Measurements from ENCODE around the gene AFAP1L1.

The AFAP1L1 gene

DNA sequence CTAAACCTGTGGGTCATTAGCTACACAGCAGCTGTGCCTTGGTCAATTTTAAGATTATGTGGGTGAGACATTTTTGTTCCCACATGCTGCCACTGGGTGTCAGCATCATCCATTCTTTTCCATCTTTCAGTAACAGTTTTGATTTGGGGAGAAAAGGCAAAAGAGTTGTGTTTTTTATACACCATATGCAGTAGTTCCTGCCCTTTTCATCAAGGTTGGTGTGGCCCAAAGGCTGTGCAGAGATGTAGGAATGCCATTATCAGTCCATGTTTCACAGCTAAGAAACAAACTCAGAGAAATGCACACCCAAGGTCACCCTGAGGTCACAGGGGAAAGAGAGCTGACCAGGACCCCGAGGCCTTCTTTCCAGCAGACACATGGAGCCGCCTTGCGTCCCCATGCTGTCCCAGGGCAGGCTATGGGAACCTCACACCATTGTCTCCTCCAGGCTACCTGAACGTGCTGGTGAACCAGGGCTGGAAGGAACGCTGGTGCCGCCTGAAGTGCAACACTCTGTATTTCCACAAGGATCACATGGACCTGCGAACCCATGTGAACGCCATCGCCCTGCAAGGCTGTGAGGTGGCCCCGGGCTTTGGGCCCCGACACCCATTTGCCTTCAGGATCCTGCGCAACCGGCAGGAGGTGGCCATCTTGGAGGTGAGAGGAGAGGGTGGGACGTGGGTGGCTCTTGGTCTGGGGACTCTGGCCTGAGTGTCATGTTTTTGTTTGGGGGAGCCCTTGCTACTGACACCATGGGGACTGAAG, 45.8 kb downstream of the AFAP1L1 start:
- no peaks in the 10 kb centered on the region for H3K79me2 ChIP-seq (ENCODE audit: low read length)
- H3K4me2 ChIP-seq (ENCODE audit: low read depth, low read length): no peak overlapping the region
- no peaks in the 10 kb centered on the region for H3K36me3 ChIP-seq (replicated peaks; ENCODE audit: insufficient read depth, low read length)
- H3K9me2 ChIP-seq (replicated peaks; ENCODE audit: insufficient read depth, low read length): no peaks in the 10 kb centered on the region
- no peak overlapping the region for H3K9ac ChIP-seq (ENCODE audit: low read length)
- no peak overlapping the region for H3K27ac ChIP-seq (ENCODE audit: low read length)
- H3K27me3 ChIP-seq (replicated peaks; ENCODE audit: insufficient read depth, low read length): no peaks in the 10 kb centered on the region
- DNase-seq: peak; percentile 66
- H3K4me3 ChIP-seq (ENCODE audit: low read length): no peak overlapping the region
- H3K4me1 ChIP-seq (ENCODE audit: low read length): peaks cover 10% of the 10 kb centered on the region; the same call in 1 of the 2 replicates
- TF ChIP-seq CTCF (IDR thresholded peaks at IDR 0.05; ENCODE audit: low read length): peak; percentile 70
- TF ChIP-seq EZH2phosphoT487 (IDR thresholded peaks at IDR 0.05; ENCODE audit: low read length): no peak
- no peaks in the 10 kb centered on the region for H3F3A ChIP-seq (ENCODE audit: insufficient read depth, low read length)
- no peaks in the 10 kb centered on the region for H4K20me1 ChIP-seq (ENCODE audit: insufficient read depth, low read length)
- H2AFZ ChIP-seq (ENCODE audit: low read length): peak overlapping the region; percentile 64
- H3K9me3 ChIP-seq (replicated peaks; ENCODE audit: insufficient read depth, low read length): no peaks in the 10 kb centered on the region

DNA sequence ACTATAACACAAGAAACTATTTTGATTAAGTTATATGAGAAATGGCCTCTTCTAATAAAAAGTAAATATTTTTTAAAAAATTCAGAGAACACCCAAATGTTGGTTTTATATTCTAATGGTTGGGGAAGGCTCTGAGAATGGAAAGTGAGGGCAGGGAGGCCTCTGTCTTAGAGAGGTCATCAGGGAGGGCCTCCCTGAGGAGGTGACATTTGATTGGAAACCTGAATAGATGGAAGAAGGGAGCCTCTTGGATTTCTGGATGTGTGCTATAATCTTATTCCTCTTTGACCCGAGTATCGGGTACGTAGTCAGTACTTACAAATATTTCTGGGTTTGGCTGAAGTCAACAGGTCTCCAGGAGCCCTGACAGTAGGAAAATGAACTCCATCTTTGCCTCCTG, 47.5 kb downstream of the AFAP1L1 start:
- no peak overlapping the region for H2AFZ ChIP-seq (ENCODE audit: low read length)

GRCh38 chr5:149320791-149321330, 49.2 kb downstream of the AFAP1L1 start:
- no peak for DNase-seq
- Histone ChIP-seq H3K27me3 (replicated peaks; ENCODE audit: insufficient read depth, low read length) (no peaks in the 10 kb centered on the region), H3K36me3 (replicated peaks; ENCODE audit: insufficient read depth, low read length) (no peaks in the 10 kb centered on the region), H3K4me2 (ENCODE audit: low read depth, low read length) (no peak overlapping the region), H3K9ac (ENCODE audit: low read length) (no peak overlapping the region), H4K20me1 (ENCODE audit: insufficient read depth, low read length) (no peaks in the 10 kb centered on the region), H3K4me1 (ENCODE audit: low read length) (peaks cover 6% of the 10 kb centered on the region; the same call in 1 of the 2 replicates), H3K9me2 (replicated peaks; ENCODE audit: insufficient read depth, low read length) (no peaks in the 10 kb centered on the region), H3F3A (ENCODE audit: insufficient read depth, low read length) (no peaks in the 10 kb centered on the region), H3K27ac (ENCODE audit: low read length) (no peak overlapping the region), H3K79me2 (ENCODE audit: low read length) (no peaks in the 10 kb centered on the region), H2AFZ (ENCODE audit: low read length) (no peak overlapping the region), H3K9me3 (replicated peaks; ENCODE audit: insufficient read depth, low read length) (no peaks in the 10 kb centered on the region), H3K4me3 (ENCODE audit: low read length) (no peak overlapping the region)
- TF ChIP-seq CTCF (IDR thresholded peaks at IDR 0.05; ENCODE audit: low read length) (no peak), EZH2phosphoT487 (IDR thresholded peaks at IDR 0.05; ENCODE audit: low read length) (no peak)

More for the DNA sequence above, 47.5 kb downstream of the AFAP1L1 start:
- Histone ChIP-seq H3K79me2 (ENCODE audit: low read length) (no peaks in the 10 kb centered on the region), H3K9ac (ENCODE audit: low read length) (no peak overlapping the region), H3F3A (ENCODE audit: insufficient read depth, low read length) (no peaks in the 10 kb centered on the region), H4K20me1 (ENCODE audit: insufficient read depth, low read length) (no peaks in the 10 kb centered on the region), H3K9me3 (replicated peaks; ENCODE audit: insufficient read depth, low read length) (no peaks in the 10 kb centered on the region), H3K4me1 (ENCODE audit: low read length) (peaks cover 6% of the 10 kb centered on the region; the same call in 1 of the 2 replicates), H3K9me2 (replicated peaks; ENCODE audit: insufficient read depth, low read length) (no peaks in the 10 kb centered on the region), H3K4me3 (ENCODE audit: low read length) (no peak overlapping the region), H3K4me2 (ENCODE audit: low read depth, low read length) (no peak overlapping the region), H3K36me3 (replicated peaks; ENCODE audit: insufficient read depth, low read length) (no peaks in the 10 kb centered on the region), H3K27ac (ENCODE audit: low read length) (no peak overlapping the region), H3K27me3 (replicated peaks; ENCODE audit: insufficient read depth, low read length) (no peaks in the 10 kb centered on the region)
- TF ChIP-seq EZH2 (optimal IDR thresholded peaks at IDR 0.05; ENCODE audit: low read depth, low read length): no peak
- DNase-seq: no peak

- H3F3A ChIP-seq (ENCODE audit: insufficient read depth, low read length): no peaks in the 10 kb centered on the region
- H3K4me2 ChIP-seq (ENCODE audit: low read depth, low read length): no peak overlapping the region
- H3K4me1 ChIP-seq (ENCODE audit: low read length): peaks cover 3% of the 10 kb centered on the region; the same call in 1 of the 2 replicates
- no peaks in the 10 kb centered on the region for H3K79me2 ChIP-seq (ENCODE audit: low read length)
- no peaks in the 10 kb centered on the region for H4K20me1 ChIP-seq (ENCODE audit: insufficient read depth, low read length)
- no peak for DNase-seq
- no peaks in the 10 kb centered on the region for H3K9me2 ChIP-seq (replicated peaks; ENCODE audit: insufficient read depth, low read length)
- no peak overlapping the region for H3K4me3 ChIP-seq (ENCODE audit: low read length)
- H3K36me3 ChIP-seq (replicated peaks; ENCODE audit: insufficient read depth, low read length): no peaks in the 10 kb centered on the region
- no peaks in the 10 kb centered on the region for H3K9me3 ChIP-seq (replicated peaks; ENCODE audit: insufficient read depth, low read length)
- H2AFZ ChIP-seq (ENCODE audit: low read length): no peak overlapping the region
- no peak overlapping the region for H3K27ac ChIP-seq (ENCODE audit: low read length)
- TF ChIP-seq EZH2 (optimal IDR thresholded peaks at IDR 0.05; ENCODE audit: low read depth, low read length) (no peak), EZH2phosphoT487 (IDR thresholded peaks at IDR 0.05; ENCODE audit: low read length) (no peak), CTCF (IDR thresholded peaks at IDR 0.05; ENCODE audit: low read length) (no peak)
- H3K27me3 ChIP-seq (replicated peaks; ENCODE audit: insufficient read depth, low read length): no peaks in the 10 kb centered on the region
- H3K9ac ChIP-seq (ENCODE audit: low read length): no peak overlapping the region
Observed at GRCh38 chr5:149322518-149322917, 50.9 kb downstream of the AFAP1L1 start.
